ENCODE measurements around the gene VILL. TPM values are rescaled to one million over a fixed set of nuclear protein-coding genes. Genes with fewer than 3 reads are reported as not detected.
A peak's percentile ranks its signal among the peaks of the same experiment; 100 is the strongest.

Gene VILL
- total RNA-seq, 6 donors from 2014 or later, result 5.6 to 41.9 (median 19.0) TPM

DNA sequence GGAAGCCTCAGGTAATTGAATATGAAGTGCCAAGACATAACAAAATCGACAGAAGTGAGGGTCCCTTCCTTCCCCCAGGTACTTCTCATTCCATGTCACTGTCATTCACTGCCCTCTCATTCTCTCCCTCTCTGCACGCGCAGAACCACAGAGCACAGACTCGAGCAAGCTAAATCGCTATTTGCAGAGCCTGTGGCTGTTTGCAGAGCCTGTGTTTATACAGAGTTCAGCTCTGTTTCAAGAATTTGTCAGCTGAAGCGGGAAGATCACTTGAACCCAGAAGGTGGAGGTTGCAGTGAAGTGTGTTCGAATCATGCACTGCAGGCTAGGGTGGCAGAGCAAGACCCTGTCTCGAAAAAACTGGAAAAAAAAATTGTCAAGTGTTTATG lies 2.5 kb downstream of the VILL start:
- Histone ChIP-seq H3K4me3 (no peak overlapping the region), H3K4me1 (peaks cover 23 to 41% (median 35%) of the 10 kb centered on the region in 4 donors), H3K36me3 (no peaks in the 10 kb centered on the region), H3K9me3 (no peaks in the 10 kb centered on the region), H3K27me3 (no peaks in the 10 kb centered on the region), H3K27ac (peak overlapping the region; percentile 66 to 83 (median 81))
- TF ChIP-seq, protein P1, sequence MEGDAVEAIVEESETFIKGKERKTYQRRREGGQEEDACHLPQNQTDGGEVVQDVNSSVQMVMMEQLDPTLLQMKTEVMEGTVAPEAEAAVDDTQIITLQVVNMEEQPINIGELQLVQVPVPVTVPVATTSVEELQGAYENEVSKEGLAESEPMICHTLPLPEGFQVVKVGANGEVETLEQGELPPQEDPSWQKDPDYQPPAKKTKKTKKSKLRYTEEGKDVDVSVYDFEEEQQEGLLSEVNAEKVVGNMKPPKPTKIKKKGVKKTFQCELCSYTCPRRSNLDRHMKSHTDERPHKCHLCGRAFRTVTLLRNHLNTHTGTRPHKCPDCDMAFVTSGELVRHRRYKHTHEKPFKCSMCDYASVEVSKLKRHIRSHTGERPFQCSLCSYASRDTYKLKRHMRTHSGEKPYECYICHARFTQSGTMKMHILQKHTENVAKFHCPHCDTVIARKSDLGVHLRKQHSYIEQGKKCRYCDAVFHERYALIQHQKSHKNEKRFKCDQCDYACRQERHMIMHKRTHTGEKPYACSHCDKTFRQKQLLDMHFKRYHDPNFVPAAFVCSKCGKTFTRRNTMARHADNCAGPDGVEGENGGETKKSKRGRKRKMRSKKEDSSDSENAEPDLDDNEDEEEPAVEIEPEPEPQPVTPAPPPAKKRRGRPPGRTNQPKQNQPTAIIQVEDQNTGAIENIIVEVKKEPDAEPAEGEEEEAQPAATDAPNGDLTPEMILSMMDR (IDR thresholded peaks at IDR 0.05), result no peak
- no peak for TF ChIP-seq EP300 (IDR thresholded peaks at IDR 0.05)
- no peak for TF ChIP-seq POLR2AphosphoS5 (IDR thresholded peaks at IDR 0.05)
- no peak for TF ChIP-seq POLR2A (IDR thresholded peaks at IDR 0.05)
- ATAC-seq (ENCODE audit: low FRiP score in 2 of 2) (no peak), DNase-seq (no peak)
- WGBS, 2 donors, result 53 to 71% methylated on average over 8 of the region's 8 CpGs

DNA sequence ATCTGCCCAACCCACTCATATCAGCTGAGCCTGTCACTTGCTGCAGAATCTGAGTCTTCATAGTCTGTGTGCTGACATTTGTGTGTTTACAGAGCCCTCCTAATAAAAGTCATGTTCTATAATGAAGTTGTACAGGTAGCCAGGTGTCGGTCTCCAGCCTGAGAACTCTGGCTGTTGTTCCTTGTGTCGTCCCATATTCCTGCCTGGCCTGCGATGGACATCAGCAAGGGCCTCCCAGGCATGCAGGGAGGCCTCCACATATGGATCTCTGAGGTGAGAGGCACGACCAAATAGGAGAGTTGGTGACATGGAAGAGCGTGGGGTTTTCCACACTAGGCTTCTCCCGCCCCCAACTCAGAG lies 2.9 kb downstream of the VILL start:
- 44 to 55% methylated on average over 6 of the region's 6 CpGs for WGBS, 2 donors
- Histone ChIP-seq H3K4me3 (peak overlapping the region in 3 of 4 donors; percentile 57 to 62 (median 60)), H3K9me3 (no peaks in the 10 kb centered on the region), H3K27ac (peak overlapping the region; percentile 79 to 89 (median 83)), H3K27me3 (no peaks in the 10 kb centered on the region), H3K4me1 (peaks cover 26 to 44% (median 39%) of the 10 kb centered on the region in 4 donors), H3K36me3 (no peaks in the 10 kb centered on the region)
- no peak for DNase-seq
- TF ChIP-seq POLR2AphosphoS5 (IDR thresholded peaks at IDR 0.05) (no peak), POLR2A (IDR thresholded peaks at IDR 0.05) (no peak), EP300 (IDR thresholded peaks at IDR 0.05) (no peak)
- TF ChIP-seq, protein P1 (IDR thresholded peaks at IDR 0.05), result no peak
- ATAC-seq (ENCODE audit: low FRiP score in 2 of 2), result no peak

DNA sequence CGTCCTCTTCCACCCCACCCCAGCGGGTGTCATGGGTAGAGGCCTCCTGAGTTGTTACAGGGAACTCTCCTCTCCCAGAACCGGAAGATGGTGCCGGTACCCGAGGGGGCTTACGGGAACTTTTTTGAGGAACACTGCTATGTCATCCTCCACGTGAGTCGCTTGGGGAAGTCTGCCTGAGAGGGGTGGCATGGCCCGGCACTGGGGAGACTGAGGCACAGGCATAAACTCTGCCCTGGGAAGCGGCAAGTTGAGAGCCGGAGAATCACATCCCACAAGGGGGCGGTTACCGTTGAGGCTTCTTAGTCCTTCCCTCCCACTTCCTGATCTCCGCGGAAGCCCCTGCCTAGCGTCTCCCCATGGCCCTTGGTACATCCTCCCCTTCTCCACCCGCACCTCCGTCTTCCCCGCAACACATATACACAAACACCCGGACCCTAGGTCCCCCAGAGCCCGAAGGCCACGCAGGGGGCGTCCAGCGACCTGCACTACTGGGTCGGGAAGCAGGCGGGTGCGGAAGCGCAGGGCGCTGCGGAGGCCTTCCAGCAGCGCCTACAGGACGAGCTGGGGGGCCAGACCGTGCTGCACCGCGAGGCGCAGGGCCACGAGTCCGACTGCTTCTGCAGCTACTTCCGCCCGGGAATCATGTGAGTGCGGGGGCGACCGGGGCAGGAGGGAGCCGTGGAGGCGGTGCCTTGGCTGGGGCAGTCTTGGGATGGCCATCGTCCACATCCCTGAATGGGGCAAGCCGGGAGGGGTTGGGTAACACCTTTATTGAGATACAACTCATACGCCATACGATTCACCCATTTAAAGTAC lies 3.4 kb downstream of the VILL start:
- DNase-seq, result peak; percentile 86 to 93
- 17 to 20% methylated on average over 25 to 49 of the region's 49 CpGs for WGBS, 2 donors
- H3K9me3 ChIP-seq, result no peaks in the 10 kb centered on the region
- peak overlapping the region; percentile 57 to 62 (median 60) for H3K4me3 ChIP-seq
- H3K27ac ChIP-seq, result peak overlapping the region; percentile 79 to 89 (median 83)
- ATAC-seq (ENCODE audit: low FRiP score in 2 of 2), result peak; percentile 36 to 85
- H3K4me1 ChIP-seq, result peaks cover 28 to 47% (median 42%) of the 10 kb centered on the region in 4 donors
- H3K27me3 ChIP-seq, result no peaks in the 10 kb centered on the region
- H3K36me3 ChIP-seq, result no peaks in the 10 kb centered on the region
- TF ChIP-seq, protein P1 (IDR thresholded peaks at IDR 0.05), result peak in 4 of 6 experiments; percentile 6 to 32 (median 10)
- TF ChIP-seq POLR2AphosphoS5 (IDR thresholded peaks at IDR 0.05) (peak; percentile 70 to 80), EP300 (IDR thresholded peaks at IDR 0.05) (no peak), POLR2A (IDR thresholded peaks at IDR 0.05) (peak in 2 of 4 donors; percentile 37 to 79)

DNA sequence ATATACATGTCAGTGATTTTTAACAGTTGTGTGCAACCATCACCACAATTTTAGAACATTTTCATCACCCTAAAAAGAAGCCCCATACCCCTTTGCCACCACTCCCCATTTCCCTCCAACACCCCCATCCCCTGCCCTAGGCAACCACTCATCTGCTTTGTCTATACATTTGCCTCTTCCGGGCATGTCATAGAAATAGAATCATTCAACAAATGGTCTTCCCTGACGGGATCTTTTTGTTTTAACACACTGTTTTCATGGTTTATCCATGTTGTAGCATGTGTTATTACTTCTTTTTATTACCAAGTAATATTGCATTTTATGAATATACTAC lies 4.0 kb downstream of the VILL start:
- TF ChIP-seq, protein P1 (IDR thresholded peaks at IDR 0.05), result no peak
- TF ChIP-seq EP300 (IDR thresholded peaks at IDR 0.05) (no peak), POLR2A (IDR thresholded peaks at IDR 0.05) (no peak), POLR2AphosphoS5 (IDR thresholded peaks at IDR 0.05) (no peak)
- 29 to 30% methylated on average over 2 of the region's 2 CpGs for WGBS, 2 donors
- Histone ChIP-seq H3K9me3 (no peaks in the 10 kb centered on the region), H3K27me3 (no peaks in the 10 kb centered on the region), H3K27ac (peak overlapping the region; percentile 79 to 89 (median 83)), H3K4me1 (peaks cover 32 to 52% (median 44%) of the 10 kb centered on the region in 4 donors), H3K4me3 (peak overlapping the region in 3 of 4 donors; percentile 57 to 62 (median 60)), H3K36me3 (no peaks in the 10 kb centered on the region)
- ATAC-seq (ENCODE audit: low FRiP score in 2 of 2), result no peak
- no peak for DNase-seq

Measured in upper lobe of left lung (tissue), 6 donors.